Measurements from ENCODE around the gene GNB1. TPM values are rescaled to one million over a fixed set of nuclear protein-coding genes. Genes with fewer than 3 reads are reported as not detected.
A peak's percentile ranks its signal among the peaks of the same experiment; 100 is the strongest.

Gene GNB1
- total RNA-seq, 1 experiment from 2014 or later, result 400 TPM

DNA sequence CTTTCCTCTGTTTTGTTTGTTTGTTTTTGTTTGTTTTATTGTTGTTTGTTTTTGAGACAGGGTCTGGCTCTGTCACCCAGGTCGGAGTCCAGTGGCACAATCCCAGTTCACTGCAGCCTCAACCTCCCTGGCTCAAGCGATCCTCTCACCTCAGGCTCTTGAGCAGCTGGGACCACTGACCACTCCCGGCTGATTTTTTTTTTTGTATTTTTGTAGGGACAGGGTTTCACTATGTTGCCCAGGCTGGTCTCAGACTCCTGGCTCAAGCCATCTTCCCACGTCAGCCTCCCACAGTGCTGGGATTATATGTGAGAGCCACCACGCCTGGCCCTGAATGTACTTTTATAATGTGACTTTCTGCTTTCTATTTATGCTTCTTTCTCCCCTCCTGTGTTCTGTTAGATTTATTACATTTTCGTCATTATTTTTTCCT is 19.2 kb upstream of the GNB1 start:
- no peak overlapping the region for H2BK120ac ChIP-seq (ENCODE audit: low read depth, low read length, poor library complexity, severe bottlenecking)
- Mint-ChIP-seq H3K27me3 (ENCODE audit: low read depth) (peaks cover 2% of the 10 kb centered on the region; the same call in 1 of the 2 replicates), H3K4me3 (peak overlapping the region; percentile 60 to 72), H3K9me3 (no peaks in the 10 kb centered on the region), H3K36me3 (ENCODE audit: insufficient read depth in 1 of 3, low read depth in 3 of 3) (no peaks in the 10 kb centered on the region), H3K4me1 (peaks cover 15 to 28% of the 10 kb centered on the region in 2 experiments), H3K27ac (peak overlapping the region in 1 of 3 experiments; percentile 43; a peak in 2 of 7 replicates)
- H3K9me3 ChIP-seq (ENCODE audit: control insufficient read depth, low read depth, low read length), result no peaks in the 10 kb centered on the region
- H4K5ac ChIP-seq (ENCODE audit: insufficient read length, low read depth, low read length), result no peak overlapping the region
- H2BK5ac ChIP-seq (ENCODE audit: insufficient read length, low read length), result no peak overlapping the region
- no peak overlapping the region for H2BK12ac ChIP-seq (ENCODE audit: insufficient read length, low read depth, low read length)
- no peaks in the 10 kb centered on the region for H3K4me1 ChIP-seq (ENCODE audit: insufficient read depth, low read length)
- WGBS (ENCODE audit: extremely low coverage, insufficient read length, low lambda C conversion rate), result no CpG with 5 or more reads among the region's 6 CpGs
- no peaks in the 10 kb centered on the region for H4K20me1 ChIP-seq (ENCODE audit: control insufficient read depth, insufficient read depth, insufficient read length)
- H3K4me2 ChIP-seq (ENCODE audit: insufficient read depth, insufficient read length, low read length), result peak overlapping the region; percentile 15
- no peak overlapping the region for H3K9ac ChIP-seq (ENCODE audit: extremely low read depth, insufficient read length, low read length)
- no peak overlapping the region for H2BK15ac ChIP-seq (ENCODE audit: low read depth, low read length)
- TF ChIP-seq, protein P1, sequence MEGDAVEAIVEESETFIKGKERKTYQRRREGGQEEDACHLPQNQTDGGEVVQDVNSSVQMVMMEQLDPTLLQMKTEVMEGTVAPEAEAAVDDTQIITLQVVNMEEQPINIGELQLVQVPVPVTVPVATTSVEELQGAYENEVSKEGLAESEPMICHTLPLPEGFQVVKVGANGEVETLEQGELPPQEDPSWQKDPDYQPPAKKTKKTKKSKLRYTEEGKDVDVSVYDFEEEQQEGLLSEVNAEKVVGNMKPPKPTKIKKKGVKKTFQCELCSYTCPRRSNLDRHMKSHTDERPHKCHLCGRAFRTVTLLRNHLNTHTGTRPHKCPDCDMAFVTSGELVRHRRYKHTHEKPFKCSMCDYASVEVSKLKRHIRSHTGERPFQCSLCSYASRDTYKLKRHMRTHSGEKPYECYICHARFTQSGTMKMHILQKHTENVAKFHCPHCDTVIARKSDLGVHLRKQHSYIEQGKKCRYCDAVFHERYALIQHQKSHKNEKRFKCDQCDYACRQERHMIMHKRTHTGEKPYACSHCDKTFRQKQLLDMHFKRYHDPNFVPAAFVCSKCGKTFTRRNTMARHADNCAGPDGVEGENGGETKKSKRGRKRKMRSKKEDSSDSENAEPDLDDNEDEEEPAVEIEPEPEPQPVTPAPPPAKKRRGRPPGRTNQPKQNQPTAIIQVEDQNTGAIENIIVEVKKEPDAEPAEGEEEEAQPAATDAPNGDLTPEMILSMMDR (conservative IDR thresholded peaks at IDR 0.05), result no peak
- H3K56ac ChIP-seq (ENCODE audit: insufficient read length, low read depth, low read length), result no peak overlapping the region
- no peak overlapping the region for H2BK20ac ChIP-seq (ENCODE audit: low read depth, low read length, poor library complexity, severe bottlenecking)
- H2AK5ac ChIP-seq (ENCODE audit: insufficient read length, low read length), result no peak overlapping the region
- H4K91ac ChIP-seq (ENCODE audit: insufficient read length, low read depth, low read length), result no peak overlapping the region
- H3K18ac ChIP-seq (ENCODE audit: insufficient read length, low read depth, low read length), result no peak overlapping the region
- H3K23me2 ChIP-seq (ENCODE audit: insufficient read length, low read depth, low read length, poor library complexity, severe bottlenecking), result peaks cover 6% of the 10 kb centered on the region
- DNase-seq, result no peak
- no peak overlapping the region for H3K14ac ChIP-seq (ENCODE audit: insufficient read depth, low read length)
- no peak overlapping the region for H3T11ph ChIP-seq (ENCODE audit: low read length)
- no peak overlapping the region for H3K23ac ChIP-seq (ENCODE audit: insufficient read length, low read depth, low read length)
- no peaks in the 10 kb centered on the region for H3K79me1 ChIP-seq (ENCODE audit: insufficient read depth, low read depth, low read length, poor library complexity, severe bottlenecking)
- H4K8ac ChIP-seq (replicated peaks; ENCODE audit: insufficient read length, low read depth, low read length), result no peak overlapping the region
- no peaks in the 10 kb centered on the region for H3K79me2 ChIP-seq (ENCODE audit: insufficient read depth, low read length)
- H3K27ac ChIP-seq (ENCODE audit: insufficient read length, low read depth, low read length), result no peak overlapping the region
- no peak overlapping the region for H3K4ac ChIP-seq (ENCODE audit: low read depth, low read length)
- no peaks in the 10 kb centered on the region for H3K27me3 ChIP-seq (ENCODE audit: insufficient read depth, low read length)
- no peak overlapping the region for H2AFZ ChIP-seq (ENCODE audit: low read length)

Measured in H9 (cell line).